Spleen (tissue), 7 donors: Measurements from ENCODE around the gene ZNF385C.

ENCODE experiments used
- POLR2A ChIP-seq, 3 donors: fragments of 450-650 bp; IDR thresholded peaks; one replicate each; pipeline ENCODE4 v1.5.1; 2017; ENCODE audit warnings: antibody characterized with exemption in 3 of 3, mild to moderate bottlenecking in 1 of 3
- TF ChIP-seq, protein P1 (sequence below), 11 experiments: fragments of 200-600 bp in 7 of 11; fragments of 450-650 bp in 4 of 11; sonication (generic) in 4 of 11; IDR thresholded peaks in 8 of 11; conservative IDR thresholded peaks in 3 of 11; 1 replicate in 7 of 11; 2 replicates in 4 of 11; pipeline versions ENCODE4 v1.4.0 to v1.8.0; 2016 to 2021; ENCODE audit warnings: antibody characterized with exemption in 11 of 11, inconsistent platforms in 4 of 11, mild to moderate bottlenecking in 1 of 11
- donor health status: DM: no; HTN: no; CAD: no; lungs with moderate emphysema.
- donor health status: DM: no; HTN: no; CAD: no.
- donor health status: DM: no; HTN: no; CAD: no.

DNA sequence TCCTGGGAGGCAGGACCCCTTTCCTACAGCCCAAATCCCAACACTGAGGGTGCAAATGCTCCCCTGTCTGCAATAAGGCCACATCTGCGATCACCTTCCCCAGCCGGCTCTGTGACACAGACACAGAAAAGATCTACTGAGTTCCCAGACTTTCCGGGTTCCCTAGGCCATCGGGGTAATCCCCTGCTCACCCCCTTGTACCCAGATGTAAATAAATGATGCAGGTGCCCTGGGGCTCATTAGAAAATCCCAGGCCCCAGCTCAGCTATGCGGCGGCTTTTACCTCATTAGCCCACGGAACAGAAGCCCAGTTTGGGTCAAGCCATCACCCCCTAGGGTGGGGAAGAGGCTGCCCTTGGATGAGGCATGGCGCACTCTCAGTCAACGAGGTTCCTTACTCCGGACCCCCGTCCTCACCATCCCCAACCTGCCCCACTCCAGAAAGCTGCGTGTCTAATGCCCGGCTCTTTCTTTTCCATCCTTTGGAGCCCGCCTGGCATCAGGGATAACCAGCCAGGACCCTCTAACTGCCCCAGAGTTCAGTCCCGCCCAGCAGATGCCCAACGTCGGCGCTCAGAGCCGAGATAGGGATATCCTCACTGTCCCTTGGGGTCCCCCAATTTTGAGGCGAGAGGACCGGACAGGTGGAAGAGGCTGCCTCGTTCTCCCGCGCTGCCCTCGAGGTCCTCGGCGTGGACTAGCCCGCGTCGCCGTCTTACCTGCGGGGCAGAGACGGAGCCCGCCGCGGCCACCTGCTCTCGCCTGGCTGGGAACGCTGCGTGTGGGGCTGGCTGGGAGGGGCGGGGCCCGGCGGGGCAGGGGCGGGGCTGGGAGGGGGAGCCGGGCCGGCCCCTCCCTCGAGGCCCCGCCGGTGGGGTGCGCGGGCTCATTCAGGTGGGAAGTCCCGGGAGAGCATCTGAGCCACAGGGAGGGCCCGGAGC lies at the start of gene ZNF385C:
- TF ChIP-seq, protein P1, sequence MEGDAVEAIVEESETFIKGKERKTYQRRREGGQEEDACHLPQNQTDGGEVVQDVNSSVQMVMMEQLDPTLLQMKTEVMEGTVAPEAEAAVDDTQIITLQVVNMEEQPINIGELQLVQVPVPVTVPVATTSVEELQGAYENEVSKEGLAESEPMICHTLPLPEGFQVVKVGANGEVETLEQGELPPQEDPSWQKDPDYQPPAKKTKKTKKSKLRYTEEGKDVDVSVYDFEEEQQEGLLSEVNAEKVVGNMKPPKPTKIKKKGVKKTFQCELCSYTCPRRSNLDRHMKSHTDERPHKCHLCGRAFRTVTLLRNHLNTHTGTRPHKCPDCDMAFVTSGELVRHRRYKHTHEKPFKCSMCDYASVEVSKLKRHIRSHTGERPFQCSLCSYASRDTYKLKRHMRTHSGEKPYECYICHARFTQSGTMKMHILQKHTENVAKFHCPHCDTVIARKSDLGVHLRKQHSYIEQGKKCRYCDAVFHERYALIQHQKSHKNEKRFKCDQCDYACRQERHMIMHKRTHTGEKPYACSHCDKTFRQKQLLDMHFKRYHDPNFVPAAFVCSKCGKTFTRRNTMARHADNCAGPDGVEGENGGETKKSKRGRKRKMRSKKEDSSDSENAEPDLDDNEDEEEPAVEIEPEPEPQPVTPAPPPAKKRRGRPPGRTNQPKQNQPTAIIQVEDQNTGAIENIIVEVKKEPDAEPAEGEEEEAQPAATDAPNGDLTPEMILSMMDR (IDR thresholded peaks at IDR 0.05 in 8 of 11, conservative IDR thresholded peaks at IDR 0.05 in 3 of 11) = no peak
- TF ChIP-seq POLR2A (IDR thresholded peaks at IDR 0.05) = no peak
